HG03097 (cell line): ENCODE data around the gene ATP4A.

Experiments
- ATAC-seq: cut with Tn5 transposase; IDR thresholded peaks from one replicate; pipeline ENCODE4 v1.9.1; 2021; ENCODE audit not compliant: unreplicated experiment, low FRiP score

The ATP4A gene

DNA sequence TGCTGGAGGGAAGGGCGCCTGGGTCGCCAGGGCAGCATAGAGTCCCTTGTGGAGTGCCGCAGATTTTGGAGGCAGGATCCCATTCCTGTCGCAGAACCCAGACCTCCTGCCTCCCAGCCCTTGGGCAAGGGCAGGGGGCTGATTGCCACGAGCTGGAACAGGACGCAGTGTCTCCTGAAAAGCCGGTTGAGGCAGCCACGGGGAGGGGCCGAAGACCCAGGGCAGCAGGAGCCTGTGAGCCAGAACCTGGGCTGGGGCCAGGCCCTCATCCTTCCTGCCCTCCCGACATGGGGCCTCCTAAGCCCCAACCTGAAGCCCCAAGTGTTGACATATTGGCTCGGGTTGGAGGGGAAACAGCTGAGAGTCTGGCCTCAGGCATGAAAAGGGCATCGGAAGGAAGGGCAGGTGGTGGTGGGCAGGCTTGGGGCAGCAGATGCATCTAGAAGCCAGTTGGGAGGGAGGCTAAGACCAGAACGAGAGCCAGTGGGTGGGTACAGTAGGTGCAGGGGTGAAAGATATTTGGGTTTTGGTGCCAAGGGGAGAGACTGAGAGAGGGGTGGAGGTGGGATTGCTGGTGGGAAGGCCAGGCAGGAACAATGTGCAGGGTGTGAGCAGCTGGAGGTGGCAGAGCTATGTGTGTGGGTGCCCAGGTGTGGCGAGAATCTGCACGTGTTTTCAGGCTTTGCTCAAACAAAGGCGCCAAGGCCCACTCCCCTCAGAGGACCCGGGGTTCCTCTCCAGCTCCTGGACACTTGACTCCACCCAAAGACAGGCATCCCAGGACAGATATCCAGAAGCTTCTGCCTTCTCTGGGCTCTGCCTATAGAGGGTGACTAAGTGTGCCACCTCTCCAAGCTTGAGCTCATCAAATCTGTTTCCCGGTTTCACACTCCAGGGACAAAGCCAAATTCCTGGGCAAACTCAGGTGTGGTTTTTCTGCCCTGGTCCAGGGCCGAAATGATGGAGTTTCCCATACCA is 33.9 kb downstream of the ATP4A start:
- ATAC-seq, result no peak

DNA sequence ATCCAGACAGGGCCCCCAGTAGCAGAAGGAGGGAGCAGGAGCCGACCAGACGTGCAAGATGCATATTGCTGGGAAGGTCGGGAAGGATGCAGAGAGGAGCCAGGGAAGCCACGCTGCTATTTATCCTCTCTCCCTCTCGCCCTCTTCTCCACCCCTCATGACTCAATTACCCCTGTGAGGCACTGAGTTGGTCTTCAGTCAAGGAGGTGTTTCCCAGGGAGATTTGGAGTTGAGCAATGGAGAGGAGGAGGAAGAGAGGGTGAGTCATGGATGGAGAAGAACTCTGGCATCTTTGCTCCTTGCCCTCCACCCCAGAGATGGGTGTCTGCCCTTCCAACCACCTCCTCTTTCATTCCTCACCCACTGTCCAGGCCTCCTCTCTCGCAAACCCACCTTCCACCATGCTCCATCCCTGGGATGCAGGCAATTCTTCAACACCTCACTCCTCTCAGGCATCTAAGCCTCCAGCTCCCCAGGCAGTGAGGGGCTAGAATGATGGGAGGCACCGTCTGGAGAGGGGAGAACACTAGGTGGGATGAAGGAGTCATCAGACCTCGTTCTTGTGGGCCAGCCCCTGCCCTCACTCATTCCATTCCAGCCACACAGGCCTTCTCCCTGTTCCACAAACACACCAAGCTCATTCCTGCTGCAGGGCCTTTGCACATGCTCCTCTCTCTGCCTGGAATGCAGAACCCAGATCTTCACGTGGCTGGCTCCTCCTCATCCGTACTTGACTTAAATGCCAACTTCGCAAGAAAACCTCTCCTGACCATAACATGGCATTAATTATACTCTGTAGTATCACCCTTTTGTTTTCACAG is 35.0 kb downstream of the ATP4A start, which contains the start of gene SBSN:
Gene SBSN (minus strand): TSS at position 94 of the 821 bp plus-strand sequence. CDS start 30 bp downstream, at position 64.
- no peak for ATAC-seq

DNA sequence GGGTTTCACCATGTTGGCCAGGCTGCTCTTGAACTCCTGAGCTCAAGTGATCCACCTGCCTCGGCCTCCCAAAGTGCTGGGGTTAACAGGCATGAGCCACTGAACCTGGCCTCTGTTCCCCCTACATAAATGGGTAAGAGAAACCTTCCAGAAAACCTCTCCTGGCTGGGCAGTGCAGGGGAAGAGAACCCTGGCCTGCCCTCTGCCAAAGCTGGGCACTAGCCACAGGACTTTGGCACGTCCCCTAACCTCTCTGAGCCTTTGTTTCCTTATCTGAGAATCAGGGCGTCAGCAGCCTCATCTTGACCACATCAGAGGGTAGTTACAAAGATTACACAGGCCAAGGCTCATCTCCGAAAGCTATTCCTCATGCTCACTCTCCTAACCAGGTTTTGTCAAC is 37.6 kb downstream of the ATP4A start:
- no peak for ATAC-seq

DNA sequence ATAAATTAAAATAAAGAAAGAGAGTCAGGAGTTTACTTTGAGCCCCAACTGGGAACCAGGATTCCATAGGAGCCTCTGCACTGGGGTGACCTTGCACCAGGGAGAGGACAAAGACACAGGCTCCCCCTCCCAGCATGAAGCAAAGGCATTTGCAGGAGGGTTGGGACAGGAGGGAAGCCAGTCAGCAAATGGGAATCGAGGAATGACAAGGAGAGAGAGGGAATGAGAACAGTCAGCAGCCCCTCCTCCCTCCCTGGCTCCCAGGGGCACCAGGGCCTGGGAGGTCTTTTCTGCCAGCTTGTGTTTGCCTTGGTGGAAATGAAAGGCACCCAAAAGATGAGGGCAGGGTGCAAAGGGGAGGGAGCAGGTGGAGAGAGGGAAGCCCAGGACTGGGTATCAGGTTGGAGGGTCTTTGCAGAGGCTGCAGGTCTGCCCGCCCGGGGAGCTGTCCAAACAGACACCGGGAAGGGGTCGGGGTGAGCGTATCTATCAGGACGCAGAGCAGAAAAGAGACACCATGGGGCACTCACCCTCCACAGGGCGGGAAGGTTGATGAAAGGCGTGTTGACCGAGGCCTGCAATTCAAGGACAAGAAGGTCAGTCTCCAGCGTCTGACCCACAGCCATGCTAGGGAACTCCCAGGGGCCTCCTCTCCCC is 39.1 kb downstream of the ATP4A start:
- no peak for ATAC-seq

DNA sequence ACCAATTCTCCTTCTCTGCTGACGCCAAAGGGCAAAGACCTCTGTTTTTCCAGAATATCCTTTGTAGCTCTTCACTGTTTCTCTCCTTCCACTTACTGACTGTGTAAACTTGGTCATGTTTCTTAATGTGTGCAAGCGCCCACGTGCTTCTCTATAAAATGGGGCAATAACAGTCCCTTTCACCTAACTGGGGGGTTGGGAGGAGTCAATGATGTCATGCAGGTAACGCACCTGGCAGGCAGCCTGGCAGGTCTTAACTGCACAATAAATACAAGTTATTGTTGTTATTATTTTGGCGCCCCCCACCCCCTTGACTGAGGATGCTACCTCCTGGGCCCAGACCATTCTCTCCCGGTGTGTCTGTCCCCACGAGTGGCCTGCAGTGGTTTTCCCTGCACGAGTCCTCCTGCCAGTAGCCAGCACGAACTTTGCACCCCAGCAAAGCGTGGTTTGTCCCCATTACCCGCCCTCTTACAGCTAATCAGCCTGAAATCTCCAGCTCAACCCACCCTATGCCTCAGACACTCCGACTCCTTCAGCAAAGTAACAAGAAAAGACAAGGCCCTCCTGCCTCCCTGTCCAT is 40.6 kb downstream of the ATP4A start:
- ATAC-seq, result no peak

DNA sequence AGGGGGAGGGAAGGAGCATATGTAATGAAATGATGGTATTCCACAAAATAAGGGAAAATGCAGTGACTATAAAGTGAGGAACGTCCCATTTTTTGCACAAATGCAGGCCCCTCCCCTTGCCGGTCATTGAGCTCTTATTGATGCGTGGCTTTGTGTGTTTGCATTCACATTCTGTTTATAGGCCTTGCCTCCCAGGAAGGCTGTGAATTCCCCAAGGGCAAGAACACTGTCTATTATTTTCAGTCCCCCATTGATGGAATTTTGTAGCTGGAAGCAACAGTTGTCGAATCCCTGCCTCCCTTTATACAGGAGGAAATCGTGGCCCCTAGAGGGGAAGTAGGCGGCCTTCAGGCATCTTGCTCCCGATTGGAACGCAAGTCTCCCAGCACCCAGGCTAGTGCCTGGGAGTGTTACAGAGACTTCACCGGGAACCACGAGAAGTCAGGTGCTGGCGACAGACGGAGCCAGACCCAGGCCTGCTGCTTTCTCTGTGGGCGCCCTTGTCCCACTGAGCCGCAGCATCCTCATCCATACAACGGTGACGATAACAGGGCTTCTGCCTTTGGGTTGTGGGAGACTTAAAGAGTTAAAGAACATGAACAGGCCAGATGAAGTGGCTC is 42.2 kb downstream of the ATP4A start:
- ATAC-seq, result no peak

DNA sequence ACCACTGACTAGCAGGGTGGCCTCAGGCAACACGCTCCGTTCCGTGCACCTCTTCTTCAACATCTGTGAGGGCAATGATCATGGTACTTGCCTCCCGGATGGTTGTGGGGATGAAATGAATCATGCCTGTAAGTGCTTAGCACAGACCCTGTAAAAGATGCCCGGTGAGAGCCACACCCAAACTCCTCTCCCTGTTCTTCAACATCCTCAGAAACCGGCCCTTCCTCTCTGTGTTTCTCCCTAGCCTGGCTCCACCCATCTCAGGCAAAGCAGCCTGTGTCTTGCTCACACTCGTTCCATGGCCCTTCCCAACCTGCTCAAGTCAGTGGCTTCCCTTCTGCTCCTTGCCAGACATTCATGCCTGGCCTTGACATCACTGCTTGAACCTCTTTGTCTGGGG is 44.2 kb downstream of the ATP4A start:
- ATAC-seq, result no peak

DNA sequence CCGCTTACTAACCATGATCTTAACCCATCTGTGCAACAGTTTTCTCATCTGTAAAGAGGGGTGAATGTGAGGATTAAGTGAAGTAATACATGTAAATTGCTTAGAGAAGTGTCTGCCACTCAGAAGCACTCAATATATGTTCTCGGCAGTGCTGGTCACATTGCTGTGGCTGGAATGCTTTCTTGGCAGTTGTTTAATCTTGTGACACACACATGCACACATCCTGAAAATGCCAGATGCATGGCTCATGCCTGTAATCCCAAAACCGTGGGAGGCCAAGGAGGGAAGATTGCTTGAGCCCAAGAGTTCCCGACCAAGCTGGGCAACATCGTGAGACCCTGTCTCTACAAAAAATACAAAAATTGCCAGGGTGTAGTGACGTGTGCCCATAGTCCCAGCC is 45.1 kb downstream of the ATP4A start:
- ATAC-seq, result no peak

DNA sequence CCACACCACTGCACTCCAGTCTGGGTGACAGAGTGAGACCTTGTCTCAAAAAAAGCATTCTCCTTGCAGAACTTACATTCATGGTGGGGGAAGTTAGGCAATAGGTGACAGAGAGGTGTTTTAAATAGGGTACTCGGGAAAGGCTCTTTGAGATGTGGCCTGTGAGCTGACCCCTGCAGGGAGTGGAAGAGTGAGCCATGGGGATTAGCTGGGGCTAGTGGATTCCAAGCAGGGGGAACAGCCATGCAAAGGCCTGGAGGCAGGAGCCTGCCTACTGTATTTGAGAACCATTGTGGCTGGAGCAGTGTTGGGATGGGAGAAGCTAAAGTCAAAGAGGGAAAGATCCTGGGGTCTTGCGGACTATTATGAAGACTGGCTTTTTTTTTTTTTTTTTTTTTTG is 46.1 kb downstream of the ATP4A start:
- ATAC-seq, result no peak

DNA sequence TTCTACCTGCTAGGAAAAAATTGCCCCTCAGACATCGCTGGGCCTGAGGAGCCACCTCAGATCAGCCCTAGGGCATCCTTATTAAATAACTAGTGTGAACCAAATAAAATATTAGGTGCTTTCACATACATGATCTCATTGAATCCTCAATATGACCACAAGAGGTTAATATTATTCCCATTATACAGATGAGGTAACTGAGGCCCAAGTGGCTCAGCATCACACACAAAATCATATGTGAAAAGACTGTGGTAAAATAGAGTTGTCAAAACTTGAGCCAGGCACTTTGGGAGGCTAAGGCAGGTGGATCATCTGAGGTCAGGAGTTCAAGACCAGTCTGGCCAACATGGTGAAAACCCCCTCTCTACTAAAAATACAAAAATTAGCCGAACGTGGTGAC is 47.1 kb downstream of the ATP4A start:
- no peak for ATAC-seq

DNA sequence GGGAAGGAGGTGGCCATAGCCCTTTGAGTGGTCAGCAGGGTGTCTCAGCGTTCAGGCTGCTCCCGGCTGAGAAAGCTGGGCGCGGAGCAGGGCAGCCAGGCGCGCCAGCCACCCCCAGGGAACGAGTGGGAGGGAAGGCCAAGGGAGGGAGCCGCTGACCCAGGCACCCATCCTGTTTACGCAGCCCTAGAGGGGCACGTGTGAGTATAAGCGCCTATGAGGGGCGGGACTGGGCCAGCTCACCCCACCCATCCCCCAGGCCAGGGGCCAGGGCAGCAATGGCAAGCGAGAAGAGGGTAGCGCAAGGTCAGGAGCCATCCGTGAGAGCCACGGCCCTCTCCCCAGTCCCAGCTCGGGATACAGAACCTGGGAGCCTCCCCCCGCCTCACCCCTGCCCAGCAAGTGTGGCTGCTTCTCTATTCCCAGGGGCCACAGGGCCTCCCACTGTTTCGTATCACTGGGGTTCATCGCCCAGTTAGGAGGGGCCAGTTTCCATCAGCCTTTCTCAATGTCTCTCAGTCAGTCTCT is 49.1 kb downstream of the ATP4A start:
- no peak for ATAC-seq

DNA sequence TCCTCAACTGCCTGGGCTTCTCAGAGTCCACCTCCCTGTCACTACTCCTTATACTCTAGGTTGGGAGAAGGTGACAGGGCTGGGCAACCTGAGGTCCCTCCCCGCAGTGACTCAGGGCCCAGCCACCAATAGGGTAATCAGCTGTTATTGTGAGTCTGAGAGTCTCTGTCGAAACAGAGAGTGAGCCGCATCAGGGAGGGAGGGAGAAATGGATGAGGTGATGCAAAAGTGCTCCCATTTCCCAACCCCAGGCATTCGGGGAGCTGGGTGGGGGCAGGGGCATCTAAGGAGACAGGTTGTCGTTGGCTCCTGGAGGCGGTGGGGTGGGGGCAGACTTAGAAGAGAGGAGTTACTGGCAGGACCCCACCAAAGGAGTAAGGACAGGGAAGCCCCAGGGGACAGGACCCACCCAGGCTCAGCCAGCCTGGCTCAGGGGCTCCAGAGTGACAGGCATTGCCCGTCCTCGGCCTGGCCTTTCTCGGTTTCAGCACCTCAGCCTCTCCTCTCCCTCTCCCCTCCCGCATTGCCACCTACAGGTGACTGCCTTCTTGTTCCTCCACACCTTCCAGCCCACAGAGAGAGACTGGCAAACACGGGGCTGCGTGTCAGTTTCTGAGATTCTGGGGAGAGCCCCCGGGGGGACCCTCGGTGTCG is 49.7 kb downstream of the ATP4A start, which contains the start of gene DMKN:
Gene DMKN (minus strand): TSS at position 22 of the 654 bp plus-strand sequence. CDS start 174 bp downstream, outside the sequence.
- ATAC-seq, result no peak

DNA sequence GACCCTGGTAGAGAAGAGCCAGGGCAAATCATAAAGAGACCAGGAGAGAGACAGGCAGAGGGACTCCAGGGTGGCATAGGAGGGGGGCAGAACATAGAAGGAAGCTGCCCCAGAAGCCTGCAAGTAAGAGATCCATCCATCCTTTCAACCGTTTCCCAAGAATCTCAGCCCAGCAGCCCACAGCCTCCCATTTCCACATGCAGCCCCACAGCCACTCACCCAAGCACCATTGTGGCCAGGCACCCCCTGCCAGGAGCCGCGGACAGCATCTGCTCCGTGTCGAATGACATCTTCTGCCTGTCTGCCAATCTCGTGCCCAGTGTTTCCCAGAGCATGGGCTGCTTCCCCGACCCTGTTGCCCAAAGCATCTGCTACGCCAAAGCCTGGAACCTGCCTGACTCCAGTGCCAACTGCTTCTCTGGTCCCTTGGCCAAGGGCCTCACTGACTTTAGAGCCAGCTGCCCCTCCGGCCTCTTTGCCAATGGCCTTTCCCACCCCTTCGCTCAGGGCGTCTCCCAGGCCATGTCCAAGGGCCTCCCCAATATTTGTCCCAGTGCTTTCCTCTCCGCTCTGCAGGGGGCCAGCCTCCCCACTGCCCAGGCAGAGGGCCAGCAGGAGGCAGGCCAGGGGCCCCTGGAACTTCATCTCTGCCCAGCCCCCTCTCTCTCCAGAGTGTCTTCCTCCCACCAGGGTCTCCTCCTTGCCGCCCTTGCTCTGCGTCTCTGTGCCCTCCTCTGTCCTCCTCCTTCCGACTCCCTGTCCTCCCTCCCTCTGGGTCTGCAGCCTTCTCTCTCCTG is 50.4 kb downstream of the ATP4A start:
- ATAC-seq, result no peak

DNA sequence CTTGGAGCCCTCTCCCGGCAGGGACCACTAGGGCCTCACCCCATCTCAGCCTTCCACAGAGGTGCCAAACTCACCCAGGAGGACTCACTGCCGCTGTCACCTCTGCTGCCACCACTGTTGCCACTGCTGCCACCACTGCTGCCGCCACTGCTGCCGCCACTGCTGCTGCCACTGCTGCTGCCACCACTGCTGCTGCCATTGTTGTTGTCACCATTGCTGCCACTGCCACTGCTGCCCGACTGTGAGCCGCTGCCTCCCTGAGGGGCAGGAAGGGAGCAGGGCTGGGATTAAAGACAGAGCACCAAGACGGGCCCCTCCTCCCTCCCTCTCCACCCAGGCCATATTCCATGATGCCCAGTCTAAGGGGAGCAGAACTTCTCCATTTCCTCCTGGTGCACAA is 52.1 kb downstream of the ATP4A start:
- no peak for ATAC-seq

DNA sequence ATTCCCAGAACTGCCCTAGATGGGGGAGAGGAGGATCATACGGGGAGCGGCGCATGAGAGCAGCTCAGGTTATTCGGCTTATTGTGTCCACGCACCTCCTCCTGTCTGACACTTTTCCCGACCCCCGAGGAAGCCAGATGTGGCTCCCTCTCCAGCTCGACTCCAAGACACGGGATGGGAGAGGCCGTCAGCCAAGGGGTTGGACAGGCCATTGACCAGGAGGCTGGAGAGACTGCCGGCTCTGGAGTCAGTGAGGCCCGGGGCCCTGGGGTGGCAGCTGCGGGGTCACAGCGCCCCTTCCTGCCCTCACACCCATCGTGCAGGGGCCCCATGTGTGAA is 52.9 kb downstream of the ATP4A start:
- no peak for ATAC-seq

DNA sequence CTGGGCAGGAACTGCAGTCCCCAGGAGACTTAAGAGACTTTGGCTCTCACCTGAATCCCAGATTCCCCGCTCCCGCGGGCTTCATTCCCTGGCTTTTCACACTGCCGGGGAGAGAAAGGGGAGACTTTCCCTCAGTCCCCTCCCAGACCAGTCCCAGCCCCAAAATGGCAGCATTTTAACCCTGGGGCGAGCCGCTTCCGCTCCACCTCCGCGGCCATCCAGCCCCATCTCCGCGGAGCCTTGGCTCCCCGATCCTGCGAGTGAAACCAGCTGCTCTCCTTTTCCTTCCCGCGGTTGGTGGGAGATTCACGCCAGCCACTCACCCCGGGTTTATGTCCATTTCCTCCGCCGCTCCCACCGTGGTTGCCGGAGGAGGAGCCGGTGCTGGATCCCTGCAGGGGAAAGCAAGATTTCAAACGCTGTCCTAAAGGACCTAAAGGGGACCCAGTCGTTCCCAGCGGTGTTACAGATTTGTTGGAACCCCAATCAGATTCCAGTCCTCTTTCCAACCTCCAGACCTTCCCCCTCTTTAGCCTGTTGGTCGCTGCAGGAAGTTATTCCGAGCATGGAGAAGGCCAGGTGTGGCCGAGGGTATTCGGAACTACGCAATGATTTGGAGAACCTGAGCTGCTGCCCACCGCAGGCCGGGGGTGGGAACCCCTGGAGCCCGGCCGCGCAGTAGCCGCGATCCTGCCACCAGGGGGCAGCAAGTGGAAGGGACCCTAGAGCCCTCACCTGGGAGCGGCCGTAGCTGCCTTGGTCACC is 53.4 kb downstream of the ATP4A start:
- peak; percentile 43 for ATAC-seq

DNA sequence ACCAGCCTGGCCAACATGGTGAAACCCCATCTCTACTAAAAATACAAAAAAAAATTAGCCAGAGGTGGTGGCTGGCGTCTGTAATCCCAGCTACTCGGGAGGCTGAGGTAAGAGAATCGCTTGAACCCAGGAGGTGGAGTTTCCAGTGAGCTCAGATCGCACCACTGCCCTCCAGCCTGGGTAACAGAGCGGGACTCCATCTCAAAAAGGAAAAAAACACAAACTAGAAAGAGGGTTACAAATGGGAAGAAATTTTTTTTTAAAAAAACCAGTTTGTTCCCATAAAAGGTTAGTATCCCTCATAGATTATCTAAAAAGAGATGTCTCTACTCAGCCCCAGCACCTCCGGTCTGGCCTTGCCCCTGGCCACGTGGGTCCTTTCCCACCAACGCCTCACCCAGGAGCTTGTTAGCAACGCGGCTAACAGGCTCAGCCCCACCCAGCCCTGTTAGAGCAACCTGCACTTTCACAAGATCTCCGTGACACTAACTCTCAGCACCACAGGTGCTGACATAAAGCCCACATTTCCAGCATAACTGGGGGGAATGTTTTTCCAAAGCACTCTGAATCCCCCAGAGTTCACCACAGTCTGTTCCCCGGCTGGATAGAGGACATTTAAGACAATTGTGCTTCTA is 54.3 kb downstream of the ATP4A start:
- ATAC-seq, result no peak
